Renal cortex interstitium (tissue), 11 donors: ENCODE measurements around the gene FHOD3. TPM values are rescaled to one million over a fixed set of nuclear protein-coding genes. Genes with fewer than 3 reads are reported as not detected.

Experiments
- DNase-seq, 11 donors: peaks; one replicate each; pipeline ENCODE4 v3.0.0-alpha.2; 2013; ENCODE audit warnings: low read depth in 9 of 11, low spot score in 4 of 11; ENCODE audit errors: extremely low read depth in 1 of 11
- polyA plus RNA-seq, 3 donors: library from polyadenylated mRNA; unstranded; fragments of 120-200 nt; gene quantifications; one replicate each; pipeline ENCODE4 v1.2.1, GENCODE V29; 2013; ENCODE audit not compliant: insufficient read length in 3 of 3

FHOD3 gene
- polyA plus RNA-seq, 3 donors = 35.3 to 48.8 (median 40.1) TPM

GRCh38 chr18:36419188-36419899 is 121.8 kb downstream of the FHOD3 start:
- DNase-seq = no peak

GRCh38 chr18:36419900-36420531 is 122.5 kb downstream of the FHOD3 start:
- peak in 5 of 11 donors; percentile 28 to 55 (median 35) for DNase-seq

- DNase-seq = no peak
Observed at GRCh38 chr18:36420826-36421225, 123.3 kb downstream of the FHOD3 start.

- no peak for DNase-seq
Observed at GRCh38 chr18:36424741-36425142, 127.2 kb downstream of the FHOD3 start.

- no peak for DNase-seq
Observed at GRCh38 chr18:36427369-36427768, 129.9 kb downstream of the FHOD3 start.

- no peak for DNase-seq
Observed at GRCh38 chr18:36427831-36428230, 130.3 kb downstream of the FHOD3 start.

GRCh38 chr18:36428431-36429029 is 131.0 kb downstream of the FHOD3 start:
- no peak for DNase-seq

- no peak for DNase-seq
Observed at GRCh38 chr18:36432880-36433555, 135.5 kb downstream of the FHOD3 start.

- DNase-seq = no peak
Observed at GRCh38 chr18:36436387-36436786, 138.9 kb downstream of the FHOD3 start.

GRCh38 chr18:36440614-36441013 is 143.1 kb downstream of the FHOD3 start:
- no peak for DNase-seq

- DNase-seq = no peak
Observed at GRCh38 chr18:36441426-36442240, 144.1 kb downstream of the FHOD3 start.

GRCh38 chr18:36442717-36443116 is 145.2 kb downstream of the FHOD3 start:
- no peak for DNase-seq

- DNase-seq = no peak
Observed at GRCh38 chr18:36446059-36446458, 148.5 kb downstream of the FHOD3 start.

- no peak for DNase-seq
Observed at GRCh38 chr18:36448384-36449290, 151.1 kb downstream of the FHOD3 start.

GRCh38 chr18:36449451-36449850 is 151.9 kb downstream of the FHOD3 start:
- DNase-seq = no peak

GRCh38 chr18:36450264-36450663 is 152.8 kb downstream of the FHOD3 start:
- DNase-seq = no peak

GRCh38 chr18:36451454-36452251 is 154.1 kb downstream of the FHOD3 start:
- no peak for DNase-seq
